Heart right ventricle (tissue), 16 donors: ENCODE results near the gene MACROD2. TPM values are rescaled to one million over a fixed set of nuclear protein-coding genes. Genes with fewer than 3 reads are reported as not detected.

Experiments
- ATAC-seq, 8 donors: fragments of 200-7000 bp; cut with Tn5 transposase; one replicate each; pipeline ENCODE4 v1.9.1; 2020; ENCODE audit warnings: mild to moderate bottlenecking in 8 of 8, moderate library complexity in 8 of 8, moderate number of reproducible peaks in 1 of 8
- DNase-seq, 2 donors: peaks; one replicate each; pipeline ENCODE4 v3.0.0-alpha.2; 2020
- H3K27ac ChIP-seq, 10 donors: fragments of 200-600 bp; sonication (generic) in 2 of 10; one replicate each; pipeline versions ENCODE4 v1.5.0 to v1.8.0; 2020 to 2022; ENCODE audit warnings: mild to moderate bottlenecking in 3 of 10
- H3K27me3 ChIP-seq, 7 donors: fragments of 200-600 bp; one replicate each; pipeline ENCODE4 v1.8.0; 2021 to 2022; ENCODE audit warnings: mild to moderate bottlenecking in 2 of 7
- H3K36me3 ChIP-seq, 9 donors: fragments of 200-600 bp; sonication (generic) in 1 of 9; one replicate each; pipeline versions ENCODE4 v1.5.0 to v1.8.0; 2020 to 2022; ENCODE audit warnings: mild to moderate bottlenecking in 2 of 9
- H3K4me1 ChIP-seq, 9 donors: fragments of 200-600 bp; sonication (generic) in 1 of 9; one replicate each; pipeline versions ENCODE4 v1.5.0 to v1.8.0; 2020 to 2022; ENCODE audit warnings: mild to moderate bottlenecking in 4 of 9
- H3K4me3 ChIP-seq, 10 donors: fragments of 200-600 bp; sonication (generic) in 2 of 10; one replicate each; pipeline versions ENCODE4 v1.5.0 to v1.8.0; 2020 to 2022; ENCODE audit warnings: mild to moderate bottlenecking in 7 of 10, moderate library complexity in 2 of 10
- H3K9me3 ChIP-seq, 11 donors: fragments of 200-600 bp in 10 of 11; sonication (generic) in 2 of 11; one replicate each; pipeline versions ENCODE4 v1.5.0 to v1.8.0; 2013 to 2022; ENCODE audit warnings: mild to moderate bottlenecking in 2 of 11, control low read depth in 1 of 11, moderate library complexity in 1 of 11
- WGBS, 2 donors: extraction: QIAGEN DNeasy Blood & Tissue Kit; methylation state at CpG; one replicate each; pipeline ENCODE4 v1.1.7; 2013; ENCODE audit warnings: inconsistent platforms in 1 of 2; 5-methylcytosine and 5-hydroxymethylcytosine counted together
- intact Hi-C, 10 donors: fragments of 100-400 bp; cut with DNase I; formaldehyde crosslinking; loops; one replicate each; pipeline versions ENCODE4 v1.11.1 to v1.14.2; 2022
- polyA plus RNA-seq, 2 donors: library from polyadenylated mRNA; stranded (reverse); fragments of 200-250 nt; gene quantifications; one replicate each; pipeline ENCODE4 v1.2.3, GENCODE V29; 2013
- total RNA-seq, 10 donors: library from RNA; stranded (reverse); fragmentation: NEBNext Ultra II Directional in 3 of 10; extraction: Animal tissue kit (Norgen Biotek cat#: 25700) in 3 of 10; gene quantifications; one replicate each; pipeline versions ENCODE4 v1.2.1 to v1.2.4, GENCODE V29; 2021 to 2023
- TF ChIP-seq, protein P1 (sequence below), 9 donors: fragments of 200-600 bp; sonication (generic) in 2 of 9; IDR thresholded peaks; one replicate each; pipeline versions ENCODE4 v1.5.0 to v1.8.0; 2021 to 2022; ENCODE audit warnings: antibody characterized with exemption in 9 of 9, mild to moderate bottlenecking in 5 of 9, moderate library complexity in 1 of 9
- donor health status: Arrhythmogenic right ventricular cardiomyopathy.
- donor health status: ischemic (EF 13 %, LVEDD 7.1; RV severe dilation, severe dysfunction).
- donor health status: healthy with polysubstance abuse.
- donor health status: DM: no; HTN: yes; CAD: no.
- donor health status: DM: no; HTN: no; CAD: no.
- donor health status: ischemic (EF 25% LVEDD 6.9; RV normal size, moderate dysfunction).
- donor health status: ischemic (EF 25% LVEDD 5.7; RV mildly dilated, moderate dysfunction).
- donor health status: healthy.
- donor health status: DM: yes; HTN: yes; CAD: no.
- donor health status: Ischemic cardiomyopathy.
- donor health status: ischemic (EF 35%, LVEDD 5.7; RV mildly dilated, moderate dysfunction).
- donor health status: nonischemic (EF 11% LVEDD 7.7; RV severe dilation, severe dysfunction).
- donor health status: DM: yes; HTN: yes; CAD: no.
- donor health status: PGD.
- donor health status: ischemic (EF 29% LVEDD 5.4; RV normal size, mild dysfunction).
- donor health status: nonischemic (EF 23%, LVEDD 6.1; RV moderate dilation, normal function).

The MACROD2 gene
- total and polyA plus RNA-seq, 12 donors: 0.28 to 6.4 (median 4.1) TPM

DNA sequence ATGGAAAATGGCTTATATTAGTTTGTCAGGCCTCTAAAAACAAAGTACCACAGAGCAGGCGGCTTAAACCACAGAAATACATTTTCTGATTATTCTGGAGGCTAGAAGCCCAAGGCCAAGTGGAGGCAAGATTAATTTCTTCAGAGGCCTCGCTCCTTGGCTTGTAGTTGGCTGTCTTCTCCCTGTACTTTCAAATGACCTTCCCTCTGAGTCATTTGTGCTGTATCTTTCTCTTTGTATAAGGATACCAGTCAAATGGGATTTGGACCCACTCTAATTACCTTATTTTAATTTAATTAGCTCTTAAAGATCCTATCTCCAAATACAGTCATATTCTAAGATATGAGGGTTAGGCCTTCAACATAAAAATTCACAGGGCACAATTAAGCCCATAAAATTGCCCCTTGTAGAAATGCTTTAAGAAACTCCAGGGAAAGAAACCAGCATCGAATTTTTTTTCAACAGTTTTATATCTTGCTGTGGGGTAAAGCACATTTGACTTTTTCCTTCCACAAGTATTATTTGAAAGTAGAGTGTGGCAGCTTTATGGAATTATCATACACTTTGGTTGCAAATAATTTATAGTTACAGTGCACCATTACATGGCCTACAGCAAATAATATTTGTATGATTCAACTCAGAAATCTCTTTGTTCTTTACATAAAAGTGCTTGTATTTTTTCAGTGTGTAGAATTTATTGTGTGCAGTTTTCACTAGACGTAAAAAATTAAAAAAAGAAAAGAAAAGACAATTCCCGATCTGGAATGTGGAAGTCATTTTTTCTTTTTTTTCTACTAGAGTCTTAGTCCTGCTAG is 1871.8 kb downstream of the MACROD2 start:
- Histone ChIP-seq H3K4me3 (no peak overlapping the region), H3K27me3 (no peaks in the 10 kb centered on the region), H3K4me1 (no peaks in the 10 kb centered on the region), H3K36me3 (no peaks in the 10 kb centered on the region), H3K9me3 (peaks cover 0 to 5% (median 0%) of the 10 kb centered on the region in 11 donors), H3K27ac (no peak overlapping the region)
- ATAC-seq (no peak), DNase-seq (no peak)
- intact Hi-C loops: no loop called here
- 84 to 87% methylated on average over 5 of the region's 5 CpGs for WGBS, 2 donors
- TF ChIP-seq, protein P1, sequence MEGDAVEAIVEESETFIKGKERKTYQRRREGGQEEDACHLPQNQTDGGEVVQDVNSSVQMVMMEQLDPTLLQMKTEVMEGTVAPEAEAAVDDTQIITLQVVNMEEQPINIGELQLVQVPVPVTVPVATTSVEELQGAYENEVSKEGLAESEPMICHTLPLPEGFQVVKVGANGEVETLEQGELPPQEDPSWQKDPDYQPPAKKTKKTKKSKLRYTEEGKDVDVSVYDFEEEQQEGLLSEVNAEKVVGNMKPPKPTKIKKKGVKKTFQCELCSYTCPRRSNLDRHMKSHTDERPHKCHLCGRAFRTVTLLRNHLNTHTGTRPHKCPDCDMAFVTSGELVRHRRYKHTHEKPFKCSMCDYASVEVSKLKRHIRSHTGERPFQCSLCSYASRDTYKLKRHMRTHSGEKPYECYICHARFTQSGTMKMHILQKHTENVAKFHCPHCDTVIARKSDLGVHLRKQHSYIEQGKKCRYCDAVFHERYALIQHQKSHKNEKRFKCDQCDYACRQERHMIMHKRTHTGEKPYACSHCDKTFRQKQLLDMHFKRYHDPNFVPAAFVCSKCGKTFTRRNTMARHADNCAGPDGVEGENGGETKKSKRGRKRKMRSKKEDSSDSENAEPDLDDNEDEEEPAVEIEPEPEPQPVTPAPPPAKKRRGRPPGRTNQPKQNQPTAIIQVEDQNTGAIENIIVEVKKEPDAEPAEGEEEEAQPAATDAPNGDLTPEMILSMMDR (IDR thresholded peaks at IDR 0.05): no peak

DNA sequence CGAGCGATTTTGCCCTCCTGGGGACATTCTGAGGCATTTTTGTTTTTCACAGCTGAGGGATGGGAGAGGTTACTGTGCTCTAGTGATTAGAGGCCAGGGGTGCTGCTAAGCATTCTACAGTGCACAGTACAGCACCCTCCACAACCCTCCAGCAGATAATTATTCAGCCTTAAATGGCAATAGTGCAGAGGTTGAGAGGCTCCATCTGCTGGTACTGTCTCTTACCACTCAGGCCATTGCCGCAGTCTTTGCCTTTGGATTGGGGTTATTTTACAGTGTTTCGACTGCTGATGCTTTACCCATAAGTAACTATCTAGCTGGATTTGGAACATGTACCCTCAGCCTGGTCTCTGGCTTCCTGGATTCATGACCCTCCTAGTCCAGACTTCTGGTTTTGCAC is 1872.6 kb downstream of the MACROD2 start:
- no peaks in the 10 kb centered on the region for H3K27me3 ChIP-seq
- H3K4me1 ChIP-seq: no peaks in the 10 kb centered on the region
- H3K27ac ChIP-seq: no peak overlapping the region
- ATAC-seq: no peak
- H3K36me3 ChIP-seq: no peaks in the 10 kb centered on the region
- 88% methylated on average over 4 of the region's 4 CpGs for WGBS, 2 donors
- H3K9me3 ChIP-seq: peaks cover 0 to 5% (median 0%) of the 10 kb centered on the region in 11 donors
- TF ChIP-seq, protein P1 (IDR thresholded peaks at IDR 0.05): no peak
- intact Hi-C loops: no loop called here
- H3K4me3 ChIP-seq: no peak overlapping the region
- no peak for DNase-seq

DNA sequence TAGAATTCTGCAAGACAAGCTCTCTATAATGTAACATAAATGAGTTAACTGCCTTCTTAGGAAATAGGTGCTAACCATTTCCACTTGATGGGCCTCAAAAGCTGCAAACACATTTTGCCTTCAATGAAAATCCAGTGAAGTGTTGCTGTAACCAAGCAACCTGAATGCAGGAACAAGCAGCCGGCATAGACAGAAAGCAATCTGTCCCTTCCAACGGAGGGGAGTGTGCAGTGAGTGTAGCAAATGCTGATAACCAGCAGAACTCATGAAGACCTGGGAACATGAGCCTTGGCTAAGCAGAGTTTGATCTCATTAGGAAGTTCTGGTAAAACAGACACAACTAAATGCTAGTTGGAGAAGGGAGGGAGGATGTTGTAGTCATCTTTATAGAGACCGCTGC is 1880.1 kb downstream of the MACROD2 start:
- Histone ChIP-seq H3K4me3 (no peak overlapping the region), H3K27ac (no peak overlapping the region), H3K27me3 (no peaks in the 10 kb centered on the region), H3K9me3 (peaks cover 0 to 13% (median 0%) of the 10 kb centered on the region in 11 donors), H3K4me1 (no peaks in the 10 kb centered on the region), H3K36me3 (no peaks in the 10 kb centered on the region)
- TF ChIP-seq, protein P1 (IDR thresholded peaks at IDR 0.05): no peak
- DNase-seq: no peak
- WGBS, 2 donors: 44 to 51% methylated on average over 3 of the region's 3 CpGs
- intact Hi-C loops: no loop called here
- ATAC-seq: no peak

DNA sequence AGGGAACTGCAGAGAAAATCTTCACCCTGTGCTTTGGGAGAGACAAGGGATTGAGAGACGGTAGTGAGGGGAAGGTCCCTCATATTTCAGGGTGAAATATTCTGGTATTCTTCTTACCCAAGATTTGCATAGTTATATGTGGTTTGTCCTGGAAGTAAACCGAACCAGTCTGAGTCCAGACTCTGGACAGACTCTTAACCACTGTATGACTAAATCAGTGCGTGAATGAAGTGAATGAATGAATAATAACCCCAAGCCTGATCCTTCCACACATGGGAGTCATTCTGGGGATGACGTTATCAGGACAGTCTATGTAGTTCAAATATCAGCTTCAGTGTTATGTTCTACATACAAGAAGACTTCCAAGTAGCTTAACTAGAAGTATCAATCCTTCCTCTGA is 1887.2 kb downstream of the MACROD2 start:
- intact Hi-C loops: no loop called here
- no peak overlapping the region for H3K27ac ChIP-seq
- DNase-seq (no peak), ATAC-seq (no peak)
- no peak overlapping the region for H3K4me3 ChIP-seq
- no peaks in the 10 kb centered on the region for H3K4me1 ChIP-seq
- TF ChIP-seq, protein P1 (IDR thresholded peaks at IDR 0.05): no peak
- no peaks in the 10 kb centered on the region for H3K36me3 ChIP-seq
- peaks cover 0 to 33% (median 11%) of the 10 kb centered on the region in 11 donors for H3K9me3 ChIP-seq
- WGBS, 2 donors: 81 to 85% methylated on average over 4 of the region's 4 CpGs
- no peaks in the 10 kb centered on the region for H3K27me3 ChIP-seq
